ENCODE measurements around the gene TM9SF4.

TM9SF4 gene

DNA sequence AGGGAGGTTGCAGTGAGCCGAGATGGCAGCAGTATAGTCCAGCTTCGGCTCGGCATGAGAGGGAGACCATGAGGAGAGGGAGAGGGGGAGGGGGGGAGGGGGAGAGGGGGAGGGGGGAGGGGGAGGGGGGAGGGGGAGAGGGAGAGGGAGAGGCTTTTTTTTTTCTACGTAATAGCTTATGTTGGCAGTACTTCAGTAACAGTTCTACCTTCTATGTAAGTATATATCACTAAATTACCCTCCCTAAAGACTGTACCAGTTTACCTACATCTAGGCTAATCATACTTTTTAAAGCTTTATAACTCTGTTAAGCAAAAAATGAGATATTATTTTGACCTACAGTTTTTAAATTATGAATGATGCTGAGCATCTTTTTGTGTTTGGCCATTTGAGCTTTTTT is 13.6 kb downstream of the TM9SF4 start:
- TF ChIP-seq CSDC2 (CRISPR knock-in tag; IDR thresholded peaks at IDR 0.05) (no peak), ISL1 (CRISPR knock-in tag; IDR thresholded peaks at IDR 0.05) (no peak), SNAI2 (CRISPR knock-in tag; IDR thresholded peaks at IDR 0.05) (no peak), TOX (CRISPR knock-in tag; IDR thresholded peaks at IDR 0.05; ENCODE audit: borderline replicate concordance) (no peak), ZNF565 (CRISPR knock-in tag; conservative IDR thresholded peaks at IDR 0.05; ENCODE audit: low read depth) (no peak), GLIS3 (CRISPR knock-in tag; IDR thresholded peaks at IDR 0.05) (no peak), ZFP3 (CRISPR knock-in tag; IDR thresholded peaks at IDR 0.05) (no peak), PPARA (CRISPR knock-in tag; IDR thresholded peaks at IDR 0.05; ENCODE audit: borderline replicate concordance) (no peak), ZNF70 (CRISPR knock-in tag; IDR thresholded peaks at IDR 0.05) (no peak), BACH2 (CRISPR knock-in tag; IDR thresholded peaks at IDR 0.05; ENCODE audit: borderline replicate concordance) (no peak), ZC3H10 (CRISPR knock-in tag; IDR thresholded peaks at IDR 0.05) (no peak), RARB (CRISPR knock-in tag; IDR thresholded peaks at IDR 0.05) (no peak), ZFP30 (CRISPR knock-in tag; IDR thresholded peaks at IDR 0.05) (no peak), ARNTL (CRISPR knock-in tag; IDR thresholded peaks at IDR 0.05; ENCODE audit: borderline replicate concordance, low read depth) (no peak)
- TF ChIP-seq, protein P1, sequence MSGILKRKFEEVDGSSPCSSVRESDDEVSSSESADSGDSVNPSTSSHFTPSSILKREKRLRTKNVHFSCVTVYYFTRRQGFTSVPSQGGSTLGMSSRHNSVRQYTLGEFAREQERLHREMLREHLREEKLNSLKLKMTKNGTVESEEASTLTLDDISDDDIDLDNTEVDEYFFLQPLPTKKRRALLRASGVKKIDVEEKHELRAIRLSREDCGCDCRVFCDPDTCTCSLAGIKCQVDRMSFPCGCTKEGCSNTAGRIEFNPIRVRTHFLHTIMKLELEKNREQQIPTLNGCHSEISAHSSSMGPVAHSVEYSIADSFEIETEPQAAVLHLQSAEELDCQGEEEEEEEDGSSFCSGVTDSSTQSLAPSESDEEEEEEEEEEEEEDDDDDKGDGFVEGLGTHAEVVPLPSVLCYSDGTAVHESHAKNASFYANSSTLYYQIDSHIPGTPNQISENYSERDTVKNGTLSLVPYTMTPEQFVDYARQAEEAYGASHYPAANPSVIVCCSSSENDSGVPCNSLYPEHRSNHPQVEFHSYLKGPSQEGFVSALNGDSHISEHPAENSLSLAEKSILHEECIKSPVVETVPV (CRISPR knock-in tag; IDR thresholded peaks at IDR 0.05), result no peak
- TF ChIP-seq, protein P2, sequence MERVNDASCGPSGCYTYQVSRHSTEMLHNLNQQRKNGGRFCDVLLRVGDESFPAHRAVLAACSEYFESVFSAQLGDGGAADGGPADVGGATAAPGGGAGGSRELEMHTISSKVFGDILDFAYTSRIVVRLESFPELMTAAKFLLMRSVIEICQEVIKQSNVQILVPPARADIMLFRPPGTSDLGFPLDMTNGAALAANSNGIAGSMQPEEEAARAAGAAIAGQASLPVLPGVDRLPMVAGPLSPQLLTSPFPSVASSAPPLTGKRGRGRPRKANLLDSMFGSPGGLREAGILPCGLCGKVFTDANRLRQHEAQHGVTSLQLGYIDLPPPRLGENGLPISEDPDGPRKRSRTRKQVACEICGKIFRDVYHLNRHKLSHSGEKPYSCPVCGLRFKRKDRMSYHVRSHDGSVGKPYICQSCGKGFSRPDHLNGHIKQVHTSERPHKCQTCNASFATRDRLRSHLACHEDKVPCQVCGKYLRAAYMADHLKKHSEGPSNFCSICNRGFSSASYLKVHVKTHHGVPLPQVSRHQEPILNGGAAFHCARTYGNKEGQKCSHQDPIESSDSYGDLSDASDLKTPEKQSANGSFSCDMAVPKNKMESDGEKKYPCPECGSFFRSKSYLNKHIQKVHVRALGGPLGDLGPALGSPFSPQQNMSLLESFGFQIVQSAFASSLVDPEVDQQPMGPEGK (CRISPR knock-in tag; IDR thresholded peaks at IDR 0.05; ENCODE audit: borderline replicate concordance), result no peak
- TF ChIP-seq, protein P3, sequence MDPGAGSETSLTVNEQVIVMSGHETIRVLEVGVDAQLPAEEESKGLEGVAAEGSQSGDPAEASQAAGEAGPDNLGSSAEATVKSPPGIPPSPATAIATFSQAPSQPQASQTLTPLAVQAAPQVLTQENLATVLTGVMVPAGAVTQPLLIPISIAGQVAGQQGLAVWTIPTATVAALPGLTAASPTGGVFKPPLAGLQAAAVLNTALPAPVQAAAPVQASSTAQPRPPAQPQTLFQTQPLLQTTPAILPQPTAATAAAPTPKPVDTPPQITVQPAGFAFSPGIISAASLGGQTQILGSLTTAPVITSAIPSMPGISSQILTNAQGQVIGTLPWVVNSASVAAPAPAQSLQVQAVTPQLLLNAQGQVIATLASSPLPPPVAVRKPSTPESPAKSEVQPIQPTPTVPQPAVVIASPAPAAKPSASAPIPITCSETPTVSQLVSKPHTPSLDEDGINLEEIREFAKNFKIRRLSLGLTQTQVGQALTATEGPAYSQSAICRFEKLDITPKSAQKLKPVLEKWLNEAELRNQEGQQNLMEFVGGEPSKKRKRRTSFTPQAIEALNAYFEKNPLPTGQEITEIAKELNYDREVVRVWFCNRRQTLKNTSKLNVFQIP (CRISPR knock-in tag; IDR thresholded peaks at IDR 0.05; ENCODE audit: borderline replicate concordance, low read depth), result no peak
- ATAC-seq, result no peak

DNA sequence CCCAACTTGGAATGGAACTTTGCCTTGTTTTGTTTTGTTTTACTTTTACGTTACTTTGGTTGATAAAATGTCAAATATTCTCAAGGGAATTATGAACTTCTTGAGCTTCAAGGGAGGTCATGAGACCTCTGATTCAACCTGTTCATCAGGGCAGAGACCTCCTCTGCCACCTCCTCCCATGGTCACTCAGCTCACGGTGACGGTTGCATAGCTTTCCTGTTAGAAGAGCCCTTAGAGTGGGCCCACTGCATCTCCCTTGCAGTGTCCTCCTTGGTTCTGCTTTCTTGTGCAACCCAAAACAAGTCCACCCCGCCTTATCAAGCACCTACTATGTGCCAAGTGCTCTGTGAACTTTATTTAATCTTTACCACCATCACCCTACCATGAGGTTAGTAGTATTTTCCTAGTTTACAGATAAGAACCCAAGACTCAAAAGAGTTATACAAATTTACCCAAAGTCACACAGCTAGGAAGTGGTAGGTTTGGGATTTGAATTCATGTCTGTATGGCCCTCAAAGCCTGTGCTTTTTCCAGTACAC is 15.5 kb downstream of the TM9SF4 start:
- ATAC-seq, result no peak
- no peak for TF ChIP-seq PPARA (CRISPR knock-in tag; IDR thresholded peaks at IDR 0.05; ENCODE audit: borderline replicate concordance)
- TF ChIP-seq ZNF70 (CRISPR knock-in tag; IDR thresholded peaks at IDR 0.05), result no peak
- no peak for TF ChIP-seq ARNTL (CRISPR knock-in tag; IDR thresholded peaks at IDR 0.05; ENCODE audit: borderline replicate concordance, low read depth)
- TF ChIP-seq ISL1 (CRISPR knock-in tag; IDR thresholded peaks at IDR 0.05), result no peak
- TF ChIP-seq ESRRG (CRISPR knock-in tag; IDR thresholded peaks at IDR 0.05), result no peak
- TF ChIP-seq TOX (CRISPR knock-in tag; IDR thresholded peaks at IDR 0.05; ENCODE audit: borderline replicate concordance), result no peak
- TF ChIP-seq, protein P3 (CRISPR knock-in tag; IDR thresholded peaks at IDR 0.05; ENCODE audit: borderline replicate concordance, low read depth), result no peak
- TF ChIP-seq ZFP3 (CRISPR knock-in tag; IDR thresholded peaks at IDR 0.05), result no peak
- TF ChIP-seq, protein P1 (CRISPR knock-in tag; IDR thresholded peaks at IDR 0.05), result no peak
- no peak for TF ChIP-seq ZFP30 (CRISPR knock-in tag; IDR thresholded peaks at IDR 0.05)
- TF ChIP-seq ZNF565 (CRISPR knock-in tag; conservative IDR thresholded peaks at IDR 0.05; ENCODE audit: low read depth), result no peak
- no peak for TF ChIP-seq CSDC2 (CRISPR knock-in tag; IDR thresholded peaks at IDR 0.05)
- no peak for TF ChIP-seq RARB (CRISPR knock-in tag; IDR thresholded peaks at IDR 0.05)
- TF ChIP-seq SNAI2 (CRISPR knock-in tag; IDR thresholded peaks at IDR 0.05), result no peak
- TF ChIP-seq BACH2 (CRISPR knock-in tag; IDR thresholded peaks at IDR 0.05; ENCODE audit: borderline replicate concordance), result no peak

DNA sequence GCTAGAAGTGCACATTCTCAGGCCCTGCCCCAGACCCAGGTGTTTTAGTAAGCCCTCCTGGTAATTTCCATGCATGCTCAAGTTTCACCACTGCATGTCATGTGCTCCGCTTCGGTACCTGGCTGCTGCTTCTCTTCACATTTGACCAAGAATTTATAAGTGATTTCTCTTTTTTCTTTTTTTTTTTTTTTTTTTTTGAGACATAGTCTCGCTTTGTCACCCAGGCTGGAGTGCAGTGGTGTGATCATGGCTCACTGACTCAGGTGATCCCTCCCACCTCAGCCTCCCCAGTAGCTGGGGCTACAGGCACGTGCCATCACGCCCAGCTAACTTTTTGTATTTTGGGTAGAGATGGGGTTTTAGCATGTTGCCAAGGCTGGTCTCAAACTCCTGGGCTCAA is 16.0 kb downstream of the TM9SF4 start:
- no peak for ATAC-seq
- TF ChIP-seq, protein P1 (CRISPR knock-in tag; IDR thresholded peaks at IDR 0.05), result no peak
- no peak for TF ChIP-seq RARB (CRISPR knock-in tag; IDR thresholded peaks at IDR 0.05)
- TF ChIP-seq ZNF70 (CRISPR knock-in tag; IDR thresholded peaks at IDR 0.05), result no peak
- no peak for TF ChIP-seq ZNF565 (CRISPR knock-in tag; conservative IDR thresholded peaks at IDR 0.05; ENCODE audit: low read depth)
- no peak for TF ChIP-seq ARNTL (CRISPR knock-in tag; IDR thresholded peaks at IDR 0.05; ENCODE audit: borderline replicate concordance, low read depth)
